ENCODE data around the gene NOTUM.
"Not testable (repeated sequence)": the region's sequence is repeated elsewhere in the genome, so short reads cannot be mapped to it uniquely, and the experiment has no call there.

Gene NOTUM

DNA sequence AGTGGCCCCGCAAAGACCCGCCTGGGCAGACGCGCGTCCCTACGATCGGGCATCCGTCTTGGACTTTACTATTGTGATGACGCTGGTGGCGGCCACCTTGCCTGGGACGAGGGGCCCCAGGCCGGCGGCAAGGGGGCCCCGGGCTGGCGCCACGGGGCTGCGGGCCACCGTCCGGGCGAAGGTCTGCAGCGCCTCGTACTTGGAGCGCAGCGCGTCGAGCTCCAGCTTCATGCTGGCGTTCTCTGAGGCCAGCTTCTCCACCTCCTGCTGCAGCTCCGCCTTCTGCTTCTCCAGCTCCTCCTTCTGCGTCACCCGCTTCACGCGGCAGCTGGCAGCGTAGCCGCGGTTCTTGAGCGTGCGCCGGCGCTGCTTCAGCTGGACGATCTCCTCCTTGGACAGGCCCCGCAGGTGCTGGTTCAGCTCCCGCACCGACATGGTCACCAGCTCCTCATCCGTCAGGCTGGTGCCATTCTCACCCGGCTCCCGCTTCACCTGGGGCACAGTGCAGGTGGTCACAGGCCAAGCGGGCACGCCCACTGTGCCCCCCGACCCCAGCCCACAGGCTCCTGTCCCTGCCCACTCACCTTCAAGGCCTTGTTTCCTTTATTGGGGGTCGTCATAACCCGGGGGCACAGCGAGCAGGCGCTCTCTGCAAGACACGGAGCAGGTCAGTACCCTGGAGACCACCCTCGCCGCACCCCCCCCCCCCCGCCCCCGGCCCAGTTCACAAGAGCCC is 38.3 kb downstream of the NOTUM start:
- no peak for DNase-seq

DNA sequence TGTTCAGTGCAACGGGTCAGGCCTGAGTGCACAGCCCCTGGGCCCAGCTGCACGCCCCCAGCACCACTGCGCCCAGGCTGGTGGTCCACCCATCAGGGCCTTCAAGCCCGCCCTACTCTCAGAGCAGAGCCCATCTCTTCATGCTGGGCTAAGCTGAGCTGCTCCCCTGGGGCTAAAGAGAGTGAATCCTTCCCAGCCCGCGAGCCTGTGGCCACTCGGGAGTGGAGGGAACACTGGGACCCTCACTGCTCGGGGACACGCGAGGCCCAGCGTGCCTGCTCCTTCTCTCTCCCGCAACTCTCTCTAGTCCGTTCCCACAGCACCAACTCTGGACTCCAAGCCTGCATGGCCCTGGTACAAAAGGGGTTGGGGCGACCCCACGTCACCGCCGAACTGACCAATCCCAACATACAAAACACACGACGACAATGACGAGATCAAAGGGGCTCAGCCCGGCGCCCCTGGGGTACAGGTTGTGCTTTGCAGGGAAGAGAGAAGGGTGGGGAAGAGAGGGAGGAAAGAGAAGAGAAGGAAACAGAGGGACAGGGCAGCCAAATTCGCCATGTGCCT is 38.9 kb downstream of the NOTUM start:
- no peak for DNase-seq

DNA sequence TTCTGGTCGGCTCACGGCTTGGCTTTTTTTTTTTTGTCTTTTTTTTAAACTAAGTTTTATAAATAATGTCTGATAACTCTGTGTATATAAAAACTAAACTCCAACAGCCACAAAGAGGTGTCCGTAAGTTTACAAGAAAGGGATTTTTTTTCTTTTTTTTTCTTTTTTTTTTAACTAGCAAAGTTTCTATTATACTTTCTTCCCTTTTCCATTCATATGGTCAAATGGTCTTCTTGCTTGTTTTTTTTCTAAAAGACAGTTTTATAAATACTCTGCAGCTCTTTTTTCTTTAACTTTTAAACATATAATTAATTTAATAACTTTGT is 39.5 kb downstream of the NOTUM start:
- no peak for DNase-seq

DNA sequence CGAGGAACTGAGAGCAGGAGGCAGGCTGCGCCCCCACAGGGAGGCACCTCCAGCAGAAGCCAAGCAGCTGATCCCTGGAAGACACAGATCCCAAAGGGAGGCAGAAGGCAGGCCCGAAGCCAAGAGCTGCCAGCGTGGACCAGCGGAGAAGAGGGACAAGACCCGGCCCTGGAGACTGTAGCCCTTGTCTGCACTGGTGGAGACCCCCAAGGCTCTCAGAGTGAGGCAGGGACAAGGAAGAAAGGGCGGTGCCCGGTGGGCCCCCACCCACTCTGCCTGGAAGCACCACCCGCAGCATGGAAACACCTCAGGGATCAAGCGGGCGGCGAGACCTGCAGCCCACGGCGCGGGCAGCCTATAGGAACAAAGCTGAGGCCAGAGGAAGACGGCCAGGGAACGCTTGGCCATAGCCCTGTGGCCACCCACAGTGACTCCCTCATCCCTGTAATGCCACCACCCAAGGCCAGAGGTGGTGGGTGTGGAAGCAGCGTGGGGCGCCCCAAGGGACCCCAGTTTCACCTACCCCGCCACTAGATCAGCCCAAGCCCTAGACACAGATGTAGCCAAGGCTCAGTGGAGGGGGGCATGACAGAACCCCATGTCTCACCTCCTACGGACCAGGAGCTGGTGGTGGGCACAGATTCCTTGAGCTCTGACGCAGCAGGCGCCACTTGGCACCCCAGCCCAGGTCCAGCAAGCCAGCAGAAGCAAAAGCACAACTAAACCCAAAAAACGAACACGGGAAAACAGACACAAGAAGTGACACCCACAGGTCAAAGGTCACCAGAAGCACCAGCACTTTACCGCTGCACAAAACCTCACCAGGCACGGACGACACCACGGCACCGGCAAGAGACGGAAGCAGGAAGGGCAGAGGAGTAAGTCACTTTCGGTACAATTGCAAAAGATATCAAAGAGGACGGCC is 40.1 kb downstream of the NOTUM start:
- no peak for DNase-seq

DNA sequence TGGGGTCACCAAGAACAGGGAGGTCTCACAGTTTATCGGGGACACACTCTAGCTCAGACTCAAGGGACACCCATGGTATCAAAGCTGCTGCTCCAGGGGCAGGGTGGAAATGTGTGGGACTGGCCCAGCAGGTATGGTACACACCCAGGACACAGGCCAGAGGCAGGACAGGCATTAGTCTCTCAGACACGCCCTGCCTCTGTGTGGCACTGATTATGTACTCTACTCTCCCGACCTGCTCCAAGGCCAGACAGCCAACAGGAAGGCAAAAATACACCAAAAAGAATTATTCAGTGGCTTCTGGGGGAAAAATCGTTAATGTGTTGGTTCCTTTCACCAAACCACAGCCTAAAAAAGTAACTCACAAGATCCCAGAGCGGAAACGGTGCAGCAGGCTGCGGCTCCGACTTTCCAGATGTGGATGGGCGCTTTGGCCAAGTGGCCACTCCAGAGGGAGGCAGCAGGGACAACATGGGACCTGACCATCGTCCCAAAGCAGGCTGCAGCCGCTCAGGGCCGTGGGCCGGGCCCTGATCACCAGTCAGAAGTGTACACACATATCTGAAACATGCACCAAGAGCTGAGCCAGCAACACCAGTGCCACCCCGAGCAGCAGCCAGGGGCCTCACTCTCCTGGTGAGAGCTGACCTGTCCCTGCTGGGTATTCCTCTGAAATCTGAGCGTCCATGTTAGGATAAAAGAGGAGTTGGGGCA is 42.0 kb downstream of the NOTUM start:
- DNase-seq: no peak

DNA sequence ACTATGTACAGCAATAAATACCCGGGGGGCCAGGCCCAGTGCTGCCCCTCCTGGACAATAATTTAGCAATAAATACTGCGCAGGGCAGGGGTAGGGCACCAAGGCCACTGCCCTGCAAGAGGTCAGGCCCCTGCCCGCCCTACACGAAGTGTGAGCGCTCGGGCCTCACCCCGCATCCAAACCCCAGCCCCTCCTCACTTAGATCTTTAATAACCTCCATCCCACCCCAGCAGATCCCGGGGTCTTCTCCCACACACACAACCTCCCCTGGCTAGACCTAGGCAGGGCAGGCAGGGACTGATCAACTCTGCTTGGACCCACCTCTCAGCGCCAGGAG is 42.7 kb downstream of the NOTUM start:
- not testable (repeated sequence) for DNase-seq

DNA sequence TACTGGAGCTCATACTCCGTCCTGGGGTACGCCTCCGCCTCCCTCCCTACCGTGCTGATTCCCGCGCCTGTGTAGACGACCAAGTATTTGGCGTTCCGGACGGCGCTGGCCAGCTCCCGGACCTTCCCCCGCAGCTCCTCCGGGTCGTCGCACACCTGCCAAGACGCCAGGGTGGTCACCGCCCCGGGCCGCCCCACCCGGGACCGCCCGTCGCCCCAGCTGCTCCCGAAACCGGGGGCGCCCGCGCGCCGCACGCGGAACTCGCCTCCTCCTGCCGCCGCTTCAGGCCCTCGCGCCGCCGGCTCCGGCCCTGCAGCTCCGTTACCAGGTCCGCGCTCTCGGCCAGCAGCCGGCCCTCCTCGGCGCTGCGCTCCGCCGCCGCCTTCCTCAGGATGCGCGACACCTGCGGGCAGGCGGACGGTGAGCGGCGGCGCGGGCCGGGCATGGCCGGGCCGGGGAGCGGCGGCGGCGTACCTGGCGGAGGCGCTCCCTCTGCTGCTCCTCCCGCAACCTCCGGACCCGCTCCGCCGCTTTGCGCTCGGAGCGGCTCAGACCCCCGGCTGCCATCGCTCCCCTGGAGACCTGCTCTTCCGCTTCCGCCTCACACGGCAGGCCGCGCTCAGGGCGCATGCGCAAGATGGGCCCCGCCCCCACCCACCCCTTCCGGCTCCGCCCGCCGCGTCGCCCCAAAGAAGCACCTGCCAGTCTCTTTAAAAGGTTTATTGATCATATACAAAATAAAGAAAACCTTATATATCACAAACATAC is 43.2 kb downstream of the NOTUM start, which contains the start of gene SIRT7:
Gene SIRT7, minus strand, starts transcription at position 612 of the 768 bp plus-strand sequence. Its CDS starts 45 bp downstream, at position 567.
- peak; percentile 88 for DNase-seq

DNA sequence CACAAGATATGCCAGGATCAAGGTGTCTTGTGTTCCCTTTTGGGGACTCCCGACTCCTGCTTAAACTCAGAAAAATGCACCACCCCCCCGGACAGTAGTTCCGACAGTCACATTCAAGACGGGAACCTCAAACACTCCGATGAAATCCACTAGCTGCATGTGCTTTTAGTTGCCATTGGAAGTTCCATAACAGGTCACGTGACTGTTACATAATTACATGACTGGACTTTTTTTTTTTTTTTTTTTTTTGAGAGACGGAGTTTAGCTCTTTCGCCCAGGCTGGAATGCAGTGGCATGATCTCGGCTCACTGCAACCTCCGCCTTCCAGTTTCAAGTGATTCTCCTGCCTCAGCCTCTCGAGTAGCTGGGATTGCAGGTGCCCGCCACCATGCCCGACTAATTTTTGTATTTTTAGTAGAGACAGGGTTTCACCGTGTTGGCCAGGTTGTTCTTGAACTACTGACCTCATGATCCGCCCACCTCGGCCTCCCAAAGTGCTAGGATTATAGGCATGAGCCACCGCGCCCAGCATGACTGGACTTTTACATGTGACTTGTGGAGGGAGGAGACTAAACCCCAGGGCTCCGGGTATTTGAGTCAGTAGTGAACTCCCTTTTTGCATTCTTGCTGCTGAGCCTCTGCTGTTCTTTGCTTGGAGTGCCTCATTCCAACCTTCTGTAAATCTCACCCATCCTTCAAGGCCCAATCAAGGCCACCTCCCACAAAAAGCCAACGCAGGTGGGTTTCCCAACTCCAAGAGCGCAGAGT is 44.6 kb downstream of the NOTUM start:
- DNase-seq: no peak

DNA sequence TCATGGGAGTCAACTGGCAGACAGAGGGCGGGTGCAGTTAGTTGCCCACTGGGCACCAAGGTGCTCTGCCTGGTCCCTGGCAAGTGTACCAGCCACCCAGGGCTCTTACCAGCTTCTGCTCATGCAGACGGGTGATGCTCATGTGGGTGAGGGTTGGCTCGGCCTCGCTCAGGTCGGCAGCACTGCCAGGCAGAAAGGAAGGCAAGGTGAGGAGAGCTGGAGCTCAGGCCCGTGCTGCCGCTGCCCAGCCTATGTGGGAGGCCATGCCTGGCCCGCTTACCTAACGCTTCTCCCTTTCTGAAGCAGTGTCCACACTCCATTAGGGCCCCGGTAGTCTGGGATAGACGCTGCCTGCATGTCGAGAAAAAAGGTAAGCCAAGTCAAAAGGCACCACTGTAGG is 45.7 kb downstream of the NOTUM start:
- DNase-seq: no peak

DNA sequence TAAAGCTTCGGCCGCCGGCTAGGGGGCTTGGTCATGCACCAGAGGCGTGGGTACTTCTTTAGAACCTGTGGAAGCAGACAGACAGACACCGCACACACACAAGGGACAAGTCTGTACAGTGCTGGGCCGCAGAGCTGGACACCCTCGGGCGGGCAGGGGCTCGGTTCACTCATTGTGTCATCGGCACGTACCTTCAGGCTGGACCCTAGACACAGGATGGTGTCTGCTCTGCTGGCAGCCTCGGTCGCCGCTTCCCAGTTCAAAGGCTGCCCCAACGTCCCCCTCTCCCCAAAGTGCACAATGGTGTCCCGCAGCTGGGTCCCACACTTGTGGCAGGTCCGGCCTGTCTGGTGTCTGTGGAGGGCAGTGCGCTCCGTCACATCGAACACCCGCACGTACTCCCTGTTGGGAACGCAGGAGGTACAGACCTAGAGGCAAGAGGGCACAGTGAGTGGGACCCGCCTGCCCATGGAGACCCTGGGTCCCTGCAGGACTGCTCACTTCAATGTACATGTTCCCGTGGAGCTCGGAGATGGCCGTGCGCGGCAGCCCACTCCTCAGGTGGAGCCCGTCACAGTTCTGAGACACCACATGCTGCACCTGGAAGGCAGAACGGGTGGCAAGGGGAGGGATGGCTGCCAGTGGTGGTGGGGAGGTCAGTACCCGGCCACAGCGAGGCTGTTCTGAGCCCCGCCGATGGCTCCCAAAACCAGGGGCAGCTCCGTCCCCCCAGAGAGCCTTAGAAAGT is 46.7 kb downstream of the NOTUM start:
- no peak for DNase-seq

DNA sequence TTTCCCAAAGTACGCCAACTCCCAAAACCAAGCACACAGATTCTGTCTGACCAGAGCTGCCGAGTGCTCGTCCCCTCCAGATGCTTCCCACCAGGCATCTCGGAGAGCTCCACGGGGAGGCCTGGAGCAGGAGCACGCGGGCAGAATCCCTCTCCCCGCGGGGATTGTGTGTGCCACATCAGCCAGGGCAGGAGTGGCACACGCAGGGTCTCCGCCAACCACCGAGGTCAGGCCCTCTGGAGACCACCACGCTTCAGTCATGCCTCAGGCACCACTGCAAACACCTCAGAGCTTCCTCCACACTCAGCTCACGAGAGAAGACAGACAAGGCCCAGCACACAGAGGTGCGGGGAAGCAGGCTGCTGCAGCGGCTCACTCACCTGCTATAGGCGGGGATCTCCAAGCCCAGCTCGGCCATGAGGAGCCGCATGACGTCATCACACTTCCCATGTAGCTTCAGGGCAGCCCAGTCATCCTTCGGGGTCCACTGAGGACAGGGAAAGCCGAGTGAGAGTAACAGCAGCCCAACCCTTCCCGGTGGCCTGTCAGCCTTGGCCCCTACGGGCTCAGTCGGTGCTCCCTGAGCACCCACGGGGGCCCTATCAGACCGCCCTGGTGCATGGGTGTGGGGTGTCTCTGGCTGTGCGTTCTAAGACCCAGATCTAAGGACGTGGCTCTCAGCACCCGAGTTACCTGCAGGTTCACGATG is 47.4 kb downstream of the NOTUM start:
- DNase-seq: no peak

DNA sequence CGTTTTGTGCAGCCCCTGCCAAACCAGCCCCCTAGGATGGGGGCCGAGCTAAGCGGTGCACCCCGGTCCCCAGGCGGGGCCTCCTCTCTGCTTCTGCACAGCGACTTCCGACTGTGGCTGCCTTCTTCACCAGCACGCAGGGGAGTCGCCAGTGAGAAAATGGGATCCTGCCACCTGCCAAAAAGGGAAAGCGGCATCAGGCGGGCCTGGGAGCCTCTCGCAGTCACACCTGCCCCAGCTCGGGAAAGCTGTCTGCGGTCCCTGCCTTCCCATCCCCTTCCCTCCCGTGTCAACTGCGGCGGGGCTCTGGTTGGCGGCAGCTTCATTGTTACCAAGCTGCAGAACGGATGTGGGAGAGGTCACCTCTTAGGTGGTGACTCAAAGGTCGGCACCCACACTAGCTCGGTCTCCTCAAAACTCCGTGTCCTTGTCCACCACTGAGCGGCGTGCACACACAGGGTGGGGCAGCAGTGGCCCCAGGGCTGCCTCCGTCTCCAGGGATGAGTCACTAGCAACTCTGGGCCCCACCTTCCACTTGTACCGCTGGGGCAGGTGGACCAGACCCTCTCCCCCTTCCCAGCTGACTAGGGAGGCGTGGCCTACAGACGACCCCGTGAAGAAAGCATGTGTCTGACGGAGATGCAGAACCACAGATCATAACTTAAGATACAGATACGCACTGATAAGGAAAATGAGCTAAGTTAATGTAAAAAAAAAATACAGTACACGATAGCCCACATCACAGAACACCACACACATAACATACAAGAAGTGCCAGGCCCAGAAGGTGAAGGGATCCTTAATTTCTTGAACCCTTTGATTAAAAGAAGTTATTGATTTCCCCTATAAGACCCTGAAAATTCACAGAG is 48.3 kb downstream of the NOTUM start:
- DNase-seq: no peak

DNA sequence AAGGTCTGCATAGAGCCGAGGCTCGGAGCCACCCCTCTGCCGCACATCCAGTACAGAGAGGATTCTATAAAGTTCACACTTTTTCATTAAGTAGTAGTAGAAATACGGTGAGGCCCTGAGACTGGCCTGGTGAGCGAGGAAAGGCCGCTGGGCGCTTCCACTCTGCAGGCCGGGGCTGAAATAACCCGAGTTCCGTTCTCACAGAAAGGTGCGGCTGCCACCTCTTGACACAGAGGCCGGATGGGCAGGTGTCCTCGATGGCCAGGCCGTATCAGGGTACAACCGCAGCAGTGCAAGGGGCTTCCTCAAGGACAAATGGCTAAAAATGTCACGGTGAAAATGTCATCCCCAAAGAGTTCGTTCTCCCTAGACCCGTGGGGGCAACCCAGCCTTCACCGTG is 49.0 kb downstream of the NOTUM start:
- DNase-seq: no peak

DNA sequence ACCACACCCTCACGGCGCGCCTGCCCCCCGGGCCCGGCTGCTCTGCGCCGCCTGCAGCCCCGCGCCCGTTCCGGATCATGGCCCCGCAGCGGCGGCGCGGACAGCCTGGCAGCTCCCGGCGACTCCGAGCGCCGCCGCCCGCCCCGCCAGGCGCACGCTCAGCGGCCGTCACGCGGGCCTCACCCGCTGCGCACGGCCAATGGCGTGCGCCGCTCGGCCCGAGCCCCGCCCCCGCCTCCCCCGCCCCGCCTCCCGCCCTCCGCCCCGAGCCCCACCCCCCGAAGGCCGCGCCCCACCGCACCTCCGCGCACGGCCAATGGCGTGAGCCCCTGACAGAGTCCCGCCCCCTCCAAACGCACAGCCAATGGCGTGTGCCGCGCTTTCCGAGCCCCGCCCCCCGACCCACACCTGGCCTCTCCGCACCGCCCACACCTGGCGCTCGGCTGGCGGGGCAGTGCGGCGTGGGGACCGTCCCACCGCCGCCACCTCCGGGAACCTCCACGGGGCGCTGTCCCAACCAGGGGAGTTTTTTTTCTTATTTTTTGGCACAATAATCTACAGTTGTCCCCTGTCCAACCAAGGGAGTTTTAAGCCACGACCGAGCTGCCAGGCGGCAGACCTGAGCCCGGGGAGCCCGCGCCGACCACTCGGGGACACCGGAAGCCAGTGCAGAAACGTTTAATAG is 49.6 kb downstream of the NOTUM start, which contains the start of gene PCYT2:
Gene PCYT2, minus strand, starts transcription at position 123 of the 685 bp plus-strand sequence. Its CDS starts 44 bp downstream, at position 79.
- DNase-seq: peak; percentile 91

DNA sequence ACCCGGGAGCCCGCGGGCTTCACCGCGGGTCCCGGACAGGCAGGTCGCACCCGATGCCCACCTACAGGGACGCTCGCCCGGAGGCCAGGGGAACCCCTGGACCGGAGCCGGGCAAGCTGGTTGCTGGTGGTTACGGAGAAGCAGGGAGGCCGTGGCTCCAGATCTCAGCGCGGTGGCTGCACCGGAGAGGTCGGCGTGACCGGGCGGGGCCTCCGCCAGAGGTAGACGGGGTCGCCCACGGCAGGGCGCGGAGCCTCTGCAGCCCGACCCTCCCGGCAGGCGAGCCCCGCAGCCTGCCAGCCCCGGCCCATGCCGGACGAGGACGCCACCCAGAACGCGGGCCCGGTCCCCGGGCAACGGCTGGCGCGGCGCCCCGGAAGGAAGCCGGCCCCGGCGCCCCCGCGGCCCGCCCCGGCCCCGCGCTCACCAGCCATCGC is 50.1 kb downstream of the NOTUM start:
- no peak for DNase-seq

DNA sequence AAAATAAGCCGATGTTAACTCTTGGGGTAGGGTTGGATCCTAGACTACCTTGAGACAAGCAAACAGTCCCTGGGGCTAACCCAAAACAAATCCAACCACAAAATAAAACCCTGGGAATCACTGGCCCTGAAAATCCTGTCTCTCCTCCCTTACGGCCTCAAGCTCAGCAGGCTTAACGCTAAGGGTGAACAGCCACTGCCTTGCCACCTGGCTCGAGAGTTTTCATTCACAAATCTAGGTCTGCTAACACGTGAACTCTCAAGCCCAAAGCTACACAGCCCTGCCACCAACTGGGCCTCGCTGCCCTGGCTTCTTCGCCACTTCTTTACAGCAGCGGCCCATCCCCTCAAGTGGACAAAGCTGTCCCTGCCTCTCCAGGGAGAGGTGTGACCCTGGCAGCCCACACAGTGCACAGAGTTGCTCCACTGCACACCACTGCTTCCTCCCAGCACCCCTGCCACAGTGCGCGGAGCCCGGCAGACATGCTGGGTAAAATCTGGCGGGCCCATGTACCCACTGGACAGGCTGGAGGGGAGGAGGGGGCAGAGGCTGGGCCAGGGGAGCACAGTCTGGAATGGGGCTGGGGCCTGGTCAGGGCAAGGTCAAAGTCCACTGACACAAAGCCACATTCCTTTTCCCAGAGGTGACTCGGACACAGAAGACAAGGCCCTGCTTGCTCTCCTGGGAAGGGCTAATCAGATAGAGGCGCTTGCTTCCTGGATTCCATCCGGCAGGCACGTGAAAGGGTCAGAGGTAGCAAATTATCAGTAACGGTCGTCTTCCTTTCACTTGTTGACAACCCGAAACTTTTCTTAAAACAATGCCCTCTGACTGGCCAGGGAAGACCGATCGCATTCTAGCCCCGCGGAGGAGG is 50.8 kb downstream of the NOTUM start:
- DNase-seq: no peak

DNA sequence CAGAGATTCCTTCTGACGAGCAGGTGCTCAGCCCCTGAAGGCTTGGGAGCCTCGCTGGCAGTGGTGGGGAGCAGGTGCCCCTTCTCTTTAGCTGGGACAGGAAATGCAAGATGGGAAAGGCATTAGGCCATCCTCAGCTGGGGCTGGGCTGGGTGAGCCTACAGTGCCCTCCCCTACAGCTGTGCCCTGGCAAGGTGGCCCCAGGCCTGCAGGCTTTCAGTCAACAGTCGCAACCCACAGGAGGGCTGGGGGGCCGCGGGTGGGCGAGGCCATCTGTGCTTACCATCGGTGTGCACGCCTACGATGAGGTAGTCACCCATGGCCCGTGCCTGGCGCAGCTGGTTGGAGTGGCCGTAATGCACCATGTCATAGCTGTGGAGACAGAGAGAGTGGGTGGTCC is 51.8 kb downstream of the NOTUM start:
- DNase-seq: no peak
